Anterior cingulate cortex (tissue), 58 donors: Measurements from ENCODE around the gene TMEM247.
"Not testable (repeated sequence)": the region's sequence is repeated elsewhere in the genome, so short reads cannot be mapped to it uniquely, and the experiment has no call there.

Experiments
- DNase-seq, 58 donors: peaks; one replicate each; lab custom pipeline; 2025; lab: John Stamatoyannopoulos, UW

The TMEM247 gene

GRCh38 chr2:46458763-46459500 is 20.4 kb upstream of the TMEM247 start:
- DNase-seq: no peak

GRCh38 chr2:46459694-46460093 is 19.7 kb upstream of the TMEM247 start:
- DNase-seq: no peak

DNA sequence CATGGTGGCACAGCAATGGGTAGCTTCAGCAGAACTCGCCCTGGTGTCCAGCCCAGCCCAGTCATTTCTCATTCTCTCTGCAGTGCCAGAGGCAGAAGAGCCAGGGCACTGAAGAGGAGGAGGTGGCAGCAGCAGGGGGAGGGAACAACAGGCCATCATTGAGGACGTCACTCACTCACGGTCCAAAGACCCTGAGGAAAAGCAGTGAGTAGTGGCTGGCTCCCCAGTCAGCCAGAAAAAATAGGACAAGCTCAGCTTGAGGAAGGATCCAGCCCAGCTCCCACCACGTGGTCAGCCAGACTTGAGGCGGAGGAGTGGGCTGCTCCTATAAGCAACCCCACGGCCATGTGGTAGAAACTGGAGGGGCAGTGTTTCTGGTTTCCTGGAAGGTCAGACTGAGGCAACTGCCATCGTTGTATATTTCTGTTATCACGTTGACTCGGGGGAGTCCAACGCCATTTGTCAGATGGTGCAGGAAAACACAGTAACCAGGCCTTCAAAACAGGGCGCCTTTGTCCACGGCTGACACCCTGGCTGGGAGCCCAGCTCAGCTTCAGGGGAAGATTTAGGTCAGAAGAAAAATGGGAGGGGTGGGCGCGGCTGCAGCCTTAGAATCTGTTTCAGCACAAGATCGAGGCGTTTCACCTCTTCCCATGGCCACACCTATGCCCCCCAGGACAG is 19.0 kb upstream of the TMEM247 start:
- DNase-seq: peak in 56 of 58 donors; percentile 40 to 91 (median 80)

GRCh38 chr2:46461011-46461674 is 18.2 kb upstream of the TMEM247 start:
- peak in 56 of 58 donors; percentile 17 to 88 (median 66) for DNase-seq

DNA sequence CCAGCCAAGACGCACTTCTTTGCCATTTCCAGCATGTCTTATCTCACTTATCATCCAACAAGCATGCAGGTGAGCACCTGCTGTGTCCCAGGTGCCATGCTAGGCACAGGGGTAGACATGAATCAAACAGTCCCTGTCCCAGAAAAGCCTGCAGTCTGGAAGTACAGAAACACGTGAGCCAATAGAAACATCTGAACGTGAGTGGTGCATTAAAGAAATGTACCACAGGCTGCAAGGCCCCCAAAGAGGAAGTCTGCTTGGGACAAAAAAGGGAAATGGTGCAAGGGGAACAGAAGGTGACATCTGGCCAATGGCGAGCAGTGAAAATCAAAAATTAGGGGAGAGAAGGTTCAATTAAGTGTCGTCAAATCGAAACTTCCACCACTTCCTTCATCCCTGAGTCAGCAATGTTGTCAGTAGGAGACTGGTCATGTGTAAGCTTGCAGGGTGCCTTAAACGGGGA is 17.6 kb upstream of the TMEM247 start:
- DNase-seq: peak in 5 of 58 donors; percentile 29 to 62 (median 45)

- no peak for DNase-seq
These were observed 16.4 kb upstream of the TMEM247 start for GRCh38 chr2:46462936-46463335.

GRCh38 chr2:46469116-46469515 is 10.2 kb upstream of the TMEM247 start:
- no peak for DNase-seq

- no peak for DNase-seq
These were observed 9.7 kb upstream of the TMEM247 start for GRCh38 chr2:46469700-46470099.

DNA sequence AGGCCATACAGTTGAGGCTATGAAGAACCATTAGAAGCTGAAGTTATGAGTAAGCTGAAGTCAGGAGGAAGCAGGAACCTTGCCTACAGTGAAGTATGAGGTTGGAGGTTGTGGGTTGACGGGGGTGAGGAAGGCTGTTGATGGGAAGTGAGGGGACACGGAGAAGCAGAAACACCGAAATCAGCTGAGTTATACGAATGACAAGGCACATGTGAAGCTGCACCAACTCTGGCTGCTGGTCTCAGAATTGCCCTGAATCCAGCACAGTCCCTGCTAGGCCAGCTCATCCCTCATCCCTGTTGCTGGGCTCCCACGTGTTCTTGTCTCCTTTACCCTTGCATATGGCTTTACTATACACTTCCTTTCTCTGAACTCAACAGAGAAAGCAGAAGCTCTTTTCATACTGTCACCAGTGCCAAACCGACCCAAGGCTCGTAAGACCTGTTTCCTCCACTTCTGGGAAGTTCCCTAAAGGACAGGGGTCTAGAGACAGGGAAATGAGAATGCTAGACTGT is 9.2 kb upstream of the TMEM247 start:
- DNase-seq: peak in 3 of 58 donors; percentile 10 to 38 (median 16)

- DNase-seq: no peak
These were observed 8.3 kb upstream of the TMEM247 start for GRCh38 chr2:46471019-46471583.

- DNase-seq: no peak
These were observed 7.7 kb upstream of the TMEM247 start for GRCh38 chr2:46471697-46472096.

- DNase-seq: not testable (repeated sequence)
These were observed 7.2 kb upstream of the TMEM247 start for GRCh38 chr2:46472165-46472564.

GRCh38 chr2:46477462-46477861 is 1.9 kb upstream of the TMEM247 start:
- not testable (repeated sequence) for DNase-seq

- no peak for DNase-seq
These were observed 1.4 kb upstream of the TMEM247 start for GRCh38 chr2:46477925-46478324.

DNA sequence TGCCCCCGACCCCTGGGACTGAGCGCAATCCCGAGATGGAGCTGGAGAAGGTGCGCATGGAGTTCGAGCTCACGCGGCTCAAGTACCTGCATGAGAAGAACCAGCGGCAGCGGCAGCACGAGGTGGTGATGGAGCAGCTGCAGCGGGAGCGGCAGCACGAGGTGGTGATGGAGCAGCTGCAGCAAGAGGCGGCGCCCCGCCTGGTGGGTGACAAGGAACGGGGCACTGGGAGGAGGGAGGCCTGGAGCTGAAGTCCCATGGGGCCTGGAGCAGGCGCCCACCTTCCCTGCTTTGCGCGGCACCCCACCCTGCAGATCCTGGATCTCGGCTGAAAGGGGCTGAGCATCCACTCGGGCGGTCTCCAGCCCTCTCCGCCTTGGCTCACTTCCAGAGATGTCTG is 1.2 kb downstream of the TMEM247 start:
- DNase-seq: no peak

DNA sequence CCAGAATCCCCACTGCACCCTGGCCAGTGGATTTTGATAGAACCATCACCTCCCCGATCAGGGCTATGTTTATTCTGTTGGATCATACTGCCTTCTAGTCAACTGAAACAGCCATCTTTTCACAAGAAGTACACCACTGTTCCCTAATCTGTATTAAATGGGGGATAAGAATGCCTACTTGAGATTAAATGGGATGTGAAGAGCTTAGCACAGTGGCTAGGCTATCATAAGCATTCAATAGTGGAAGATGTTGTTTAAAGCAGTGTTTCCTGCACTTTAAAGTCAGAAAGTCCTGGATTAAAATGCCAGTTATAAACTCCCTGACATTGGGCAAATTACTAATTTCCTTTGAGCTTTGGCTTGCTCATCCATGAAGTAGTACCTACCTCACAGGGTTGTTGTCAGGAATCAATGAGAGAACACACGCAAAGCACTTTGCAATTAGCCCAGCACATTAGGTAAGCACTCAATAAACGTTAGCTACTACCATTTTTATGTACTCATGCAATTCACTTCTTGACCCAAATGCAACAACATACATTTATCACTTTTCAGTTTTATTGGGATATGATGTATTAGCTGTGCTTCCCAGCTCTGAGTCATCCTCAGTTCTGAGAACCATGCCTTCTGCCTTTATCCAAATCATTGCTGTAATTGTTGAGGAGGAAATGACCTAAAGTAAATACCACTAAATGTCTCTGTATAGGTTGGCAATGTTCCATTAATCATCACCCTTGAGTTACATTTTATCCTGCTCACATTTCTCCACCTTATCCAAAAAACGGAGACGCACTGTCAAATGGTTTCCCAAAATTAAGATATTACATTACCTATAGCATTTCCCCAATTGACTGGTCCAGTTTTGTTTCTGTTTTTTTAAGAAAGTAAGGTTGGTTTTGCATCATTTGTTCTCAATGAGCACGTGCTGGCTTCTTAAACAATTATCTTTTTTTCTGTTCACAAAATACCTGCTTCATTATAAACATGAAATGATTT is 2.1 kb downstream of the TMEM247 start:
- no peak for DNase-seq

GRCh38 chr2:46482490-46482889 is 3.1 kb downstream of the TMEM247 start:
- no peak for DNase-seq

DNA sequence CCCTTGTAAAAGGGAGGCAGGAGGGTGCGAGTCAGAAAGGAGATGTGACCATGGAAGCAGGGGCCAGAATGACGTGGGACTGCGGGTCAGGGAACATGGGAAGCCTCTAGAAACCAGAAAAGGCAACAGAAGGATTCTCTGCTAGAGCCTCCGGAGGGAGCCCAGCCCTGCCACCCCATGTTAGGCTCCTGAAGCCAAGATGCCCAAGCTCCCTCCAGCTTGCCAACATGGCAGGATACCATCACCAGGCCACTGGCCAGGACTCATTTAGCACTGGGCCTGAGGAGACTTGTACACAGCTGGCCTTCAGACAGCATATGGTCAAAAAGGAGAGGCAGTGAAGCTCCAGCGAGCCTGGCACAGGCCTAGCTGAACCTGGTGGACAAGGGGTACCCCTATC is 5.6 kb downstream of the TMEM247 start:
- no peak for DNase-seq

DNA sequence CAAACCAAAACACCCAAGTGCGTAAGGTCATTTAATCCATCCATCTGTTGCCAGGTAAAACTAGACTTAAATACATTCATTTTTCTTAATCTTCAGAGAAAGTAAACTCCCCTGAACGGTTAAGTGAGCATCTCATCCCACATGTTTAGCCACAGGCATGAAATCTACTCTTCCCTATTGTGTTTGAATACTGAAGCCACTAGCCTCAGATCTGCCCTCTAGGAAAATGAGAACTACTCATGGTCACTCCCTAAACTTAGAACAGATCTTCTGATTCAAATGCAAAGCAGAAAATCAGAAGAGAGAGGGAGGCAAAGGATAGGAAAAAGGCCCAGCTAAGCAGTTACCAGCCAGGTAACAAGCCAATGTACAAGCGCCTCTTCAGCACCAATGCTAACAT is 7.1 kb downstream of the TMEM247 start:
- no peak for DNase-seq
